HepG2 (cell line): ENCODE results near the gene FOLR3. TPM values are rescaled to one million over a fixed set of nuclear protein-coding genes. Genes with fewer than 3 reads are reported as not detected.
A peak's percentile ranks its signal among the peaks of the same experiment; 100 is the strongest.
"Not testable (repeated sequence)": the region's sequence is repeated elsewhere in the genome, so short reads cannot be mapped to it uniquely, and the experiment has no call there.

ENCODE experiments used
- ATAC-seq: fragments of 200-7000 bp; cut with Tn5 transposase; 3 replicates; pipeline ENCODE4 v1.9.1; 2020; ENCODE audit warnings: mild to moderate bottlenecking, moderate library complexity
- BruUV-seq: library from RNA; stranded (reverse); fragments of 400-500 nt; replicated peaks from 2 replicates; lab custom pipeline; 2021; lab: Mats Ljungman, UMichigan
- CTCF ChIA-PET: fragments of 300-600 bp; formaldehyde crosslinking; extraction: SDS; loops from one replicate; lab custom pipeline; 2021; ENCODE audit warnings: low total read pairs, inconsistent platforms, low intra/inter-chr PET ratio; lab: Yijun Ruan, JAX
- POLR2A ChIA-PET: fragments of 350-600 bp; sonication (Branson Sonifier 250); formaldehyde crosslinking; loops from one replicate; lab custom pipeline; 2020; ENCODE audit warnings: antibody characterized with exemption, inconsistent platforms; lab: Yijun Ruan, JAX
- DNase-seq: peaks from one replicate; pipeline ENCODE4 v3.0.0-alpha.2; 2015; ENCODE audit warnings: low spot score
- FAIRE-seq: peaks from 3 replicates; lab custom pipeline; 2011; peaks lifted over from hg19 to GRCh38; lab: Jason Lieb, UNC
- H2AFZ ChIP-seq: one replicate; pipeline ENCODE4 v1.6.1; 2011; ENCODE audit warnings: low read length, inconsistent platforms
- H3K27ac ChIP-seq: fragments of 300-600 bp; 3 replicates; pipeline ENCODE4 v1.8.0; 2011; ENCODE audit warnings: mixed run types, mild to moderate bottlenecking, mixed read lengths, low read length, inconsistent platforms; ENCODE audit not compliant: insufficient read depth; ENCODE audit errors: extremely low read length
- H3K27me3 ChIP-seq, 2 experiments: fragments of 200-600 bp in 1 of 2; 2 replicates in 1 of 2; 3 replicates in 1 of 2; pipeline versions ENCODE4 v1.6.0 to v1.8.0; 2011; ENCODE audit warnings: low read length in 2 of 2, mild to moderate bottlenecking in 2 of 2, moderate library complexity in 2 of 2, inconsistent platforms in 1 of 2; ENCODE audit not compliant: insufficient read depth in 2 of 2, control insufficient read depth in 1 of 2
- H3K36me3 ChIP-seq, 2 experiments: fragments of 200-600 bp in 1 of 2; replicated peaks in 1 of 2; 2 replicates in 1 of 2; 3 replicates in 1 of 2; pipeline versions ENCODE4 v1.5.1 to v1.8.0; 2011; ENCODE audit warnings: low read length in 2 of 2, inconsistent platforms in 1 of 2; ENCODE audit not compliant: insufficient read depth in 2 of 2, control insufficient read depth in 1 of 2
- H3K4me1 ChIP-seq: 2 replicates; pipeline ENCODE4 v1.5.1; 2012; ENCODE audit warnings: low read length, inconsistent platforms; ENCODE audit not compliant: insufficient read depth
- H3K4me2 ChIP-seq: 2 replicates; pipeline ENCODE4 v1.6.0; 2011; ENCODE audit warnings: low read depth, low read length, inconsistent platforms
- H3K4me3 ChIP-seq, 3 experiments: fragments of 200-600 bp in 1 of 3; sonication (generic), shearing (Covaris generic) in 1 of 3; replicated peaks in 1 of 3; 2 replicates each; pipeline ENCODE4 v1.5.1; 2011 to 2016; ENCODE audit warnings: low read length in 3 of 3, inconsistent platforms in 2 of 3, low read depth in 2 of 3, mild to moderate bottlenecking in 2 of 3, control low read depth in 1 of 3, mixed read lengths in 1 of 3; ENCODE audit not compliant: insufficient read depth in 1 of 3
- H3K79me2 ChIP-seq: one replicate; pipeline ENCODE4 v1.6.1; 2011; ENCODE audit warnings: low read length, inconsistent platforms; ENCODE audit not compliant: insufficient read depth
- H3K9ac ChIP-seq: 2 replicates; pipeline ENCODE4 v1.6.0; 2011; ENCODE audit warnings: mild to moderate bottlenecking, low read depth, low read length, inconsistent platforms; ENCODE audit not compliant: insufficient read depth
- H3K9me3 ChIP-seq: 2 replicates; pipeline ENCODE4 v1.5.1; 2012; ENCODE audit warnings: mild to moderate bottlenecking, low read length
- H4K20me1 ChIP-seq: 2 replicates; pipeline ENCODE4 v1.6.0; 2011; ENCODE audit warnings: inconsistent platforms, mild to moderate bottlenecking, low read length, moderate library complexity; ENCODE audit not compliant: insufficient read depth
- CCDC6 ChIP-seq: sonication (generic); formaldehyde crosslinking; IDR thresholded peaks from 2 replicates; pipeline ENCODE4 v1.8.1; 2022; ENCODE audit warnings: mild to moderate bottlenecking, missing genetic modification reagents, moderate library complexity
- GABPB1 ChIP-seq: IDR thresholded peaks from 2 replicates; pipeline ENCODE4 v1.6.1; 2016; ENCODE audit warnings: mild to moderate bottlenecking, missing genetic modification reagents, moderate library complexity, missing compliant biosample characterization
- ZNF629 ChIP-seq: sonication (generic); formaldehyde crosslinking; conservative IDR thresholded peaks from 2 replicates; pipeline ENCODE4 v1.5.0; 2020; ENCODE audit warnings: missing genetic modification reagents
- WGBS: methylation state at CpG from one replicate; pipeline ENCODE4 v1.1.6; 2017; ENCODE audit warnings: low lambda C conversion rate; 5-methylcytosine and 5-hydroxymethylcytosine counted together
- in situ Hi-C: cut with HindIII; loops from 2 replicates; pipeline ENCODE4 v1.10.0; 2017; ENCODE audit warnings: low pct_unique_long_range_greater_than_20kb; ENCODE audit not compliant: extremely low pct_ligation_motif_present
- intact Hi-C: fragments of 100-400 bp; cut with micrococcal nuclease; formaldehyde crosslinking; loops from one replicate; pipeline ENCODE4 v1.10.0; 2022; ENCODE audit not compliant: unreplicated experiment
- polyA plus RNA-seq, 8 experiments: library from polyadenylated mRNA; depleted of rRNA in 3 of 8; stranded (reverse) in 7 of 8; unstranded in 1 of 8; fragments of >200 nt; fragmentation: Illumina TruSeq in 4 of 8; extraction: Trizol in 4 of 8; gene quantifications; 2 replicates each; pipeline versions ENCODE4 v1.2.1 to v1.2.3, GENCODE V29; 2011 to 2016; ENCODE audit warnings: low read depth in 4 of 8, missing spikeins in 1 of 8, mixed read lengths in 1 of 8; ENCODE audit not compliant: insufficient read depth in 1 of 8
- total RNA-seq, 5 experiments: library from RNA; depleted of rRNA; stranded (reverse); fragments of >200 nt; fragmentation: Illumina TruSeq; extraction: Trizol; gene quantifications; 2 replicates each; pipeline ENCODE4 v1.2.3, GENCODE V29; 2016; ENCODE audit warnings: low read depth in 1 of 5

The FOLR3 gene
- total and polyA plus RNA-seq, 2 of the 13 experiments (the other 11 are each of a cell fraction or from before 2014, with no cell fraction given), result not detected

- BruUV-seq, CTCF ChIA-PET, H3K36me3 ChIP-seq, H4K20me1 ChIP-seq, H3K4me2 ChIP-seq, DNase-seq, POLR2A ChIA-PET, H3K9me3 ChIP-seq, H3K27me3 ChIP-seq, H3K79me2 ChIP-seq, H3K4me3 ChIP-seq, H3K9ac ChIP-seq, intact Hi-C loops, H3K27ac ChIP-seq, H2AFZ ChIP-seq, FAIRE-seq, in situ Hi-C loops: not testable (repeated sequence)
- H3K4me1 ChIP-seq, result peaks cover 16% of the 10 kb centered on the region
- peak; percentile 56 for ATAC-seq
- WGBS, result 17% methylated on average over 1 of the region's 4 CpGs
These were observed 36.5 kb downstream of the FOLR3 start for GRCh38 chr11:72172043-72172442.

DNA sequence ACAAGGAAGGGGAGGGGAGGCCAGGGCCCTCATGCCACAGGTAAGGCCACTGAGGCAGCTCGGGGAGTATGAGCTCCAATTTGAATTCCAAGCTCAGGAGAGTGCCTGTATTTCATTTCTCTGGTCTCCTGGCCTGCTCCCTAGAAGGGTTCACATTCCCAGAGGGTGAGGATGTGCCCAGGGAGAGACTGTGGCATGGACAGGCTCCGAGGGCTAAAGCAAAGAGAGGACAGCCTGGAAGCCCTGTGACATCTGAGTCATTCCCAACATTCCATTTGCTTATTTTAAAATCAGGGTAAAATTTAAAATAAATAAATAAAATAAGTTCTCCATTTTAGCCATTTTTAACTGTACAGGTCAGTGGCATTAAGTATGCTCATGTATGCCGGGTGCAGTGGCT is 37.8 kb downstream of the FOLR3 start:
- Histone ChIP-seq H3K4me3 (no peak overlapping the region), H3K36me3 (no peaks in the 10 kb centered on the region), H2AFZ (no peak overlapping the region), H3K79me2 (no peaks in the 10 kb centered on the region)
- DNase-seq (no peak), FAIRE-seq (no peak)
- BruUV-seq, result no TSS peak
- TF ChIP-seq GABPB1 (CRISPR knock-in tag), result no peak
- TF ChIP-seq ZNF629 (CRISPR knock-in tag), result no peak
- TF ChIP-seq CCDC6 (CRISPR knock-in tag), result no peak
- TF ChIP-seq, all 625 proteins: peak for 0
- H3K4me1 ChIP-seq, result peaks cover 16% of the 10 kb centered on the region
- H3K4me2 ChIP-seq, result no peak overlapping the region
- peaks cover 1 to 3% of the 10 kb centered on the region in 2 experiments; a peak in 2 of 5 replicates for H3K27me3 ChIP-seq
- intact Hi-C loops (no loop called here), in situ Hi-C loops (no loop called here)
- no peak overlapping the region for H3K27ac ChIP-seq
- H3K9me3 ChIP-seq, result no peaks in the 10 kb centered on the region
- H4K20me1 ChIP-seq, result no peaks in the 10 kb centered on the region
- POLR2A ChIA-PET, result no interaction called here
- no peak for ATAC-seq
- no peak overlapping the region for H3K9ac ChIP-seq
- CTCF ChIA-PET, result no interaction called here
- WGBS, result 67% methylated on average over 3 of the region's 3 CpGs
